Measurements from ENCODE around the gene GPR137B.
"Not testable (repeated sequence)": the region's sequence is repeated elsewhere in the genome, so short reads cannot be mapped to it uniquely, and the experiment has no call there.

GPR137B gene

DNA sequence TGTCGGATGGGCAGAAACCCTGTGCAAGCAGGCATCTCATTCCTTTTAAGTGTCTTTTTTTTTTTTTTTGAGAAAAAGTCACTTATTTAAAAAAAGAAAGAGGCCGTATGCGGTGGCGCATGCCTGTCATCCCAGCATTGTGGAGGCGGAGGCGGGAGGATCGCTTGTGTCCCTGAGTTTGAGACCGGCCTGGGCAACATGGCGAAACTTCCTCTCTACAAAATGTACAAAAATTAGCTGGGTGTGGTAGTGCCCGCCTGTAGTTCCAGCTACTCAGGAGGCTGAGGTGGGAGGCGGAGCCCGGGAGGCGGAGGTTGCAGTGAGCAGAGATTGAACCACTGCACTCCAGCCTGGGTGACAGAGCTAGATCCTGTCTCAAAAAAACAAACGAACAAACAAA, 1.7 kb downstream of the GPR137B start:
- no peak for DNase-seq (ENCODE audit: low read depth)

DNA sequence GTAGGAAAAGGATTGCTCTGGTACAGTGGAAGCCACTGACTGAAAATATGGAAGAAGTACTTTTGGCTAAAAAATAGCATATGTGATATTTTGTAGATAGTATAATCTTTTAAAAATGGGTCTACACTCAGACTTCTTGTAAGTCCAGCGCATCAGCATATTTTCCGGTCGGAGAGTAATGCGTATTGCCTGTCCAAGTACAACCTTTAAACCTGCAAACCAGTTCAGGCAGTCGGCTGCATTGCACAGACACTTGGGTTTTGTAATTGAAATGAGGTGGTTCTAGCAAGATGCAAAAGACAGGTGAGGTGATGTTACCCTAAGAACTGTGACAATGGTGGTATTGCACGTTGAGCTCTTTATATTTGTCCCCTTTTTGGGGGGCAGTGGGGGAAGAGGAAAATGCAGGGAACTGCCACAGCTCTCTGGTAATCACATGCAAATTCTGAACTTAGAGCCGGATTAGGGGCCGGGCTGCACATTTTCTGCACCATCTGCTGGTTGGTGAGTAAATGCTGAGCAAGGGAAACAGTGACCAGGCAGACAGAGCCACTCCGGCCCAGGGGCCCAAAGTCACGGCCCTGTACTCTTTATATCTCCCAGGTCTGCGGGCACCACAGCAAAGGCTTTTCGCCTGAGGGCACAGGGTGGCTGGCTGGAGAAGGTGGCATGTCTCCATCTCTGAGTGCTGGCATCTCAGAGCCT, 2.3 kb downstream of the GPR137B start:
- DNase-seq (ENCODE audit: low read depth): no peak

DNA sequence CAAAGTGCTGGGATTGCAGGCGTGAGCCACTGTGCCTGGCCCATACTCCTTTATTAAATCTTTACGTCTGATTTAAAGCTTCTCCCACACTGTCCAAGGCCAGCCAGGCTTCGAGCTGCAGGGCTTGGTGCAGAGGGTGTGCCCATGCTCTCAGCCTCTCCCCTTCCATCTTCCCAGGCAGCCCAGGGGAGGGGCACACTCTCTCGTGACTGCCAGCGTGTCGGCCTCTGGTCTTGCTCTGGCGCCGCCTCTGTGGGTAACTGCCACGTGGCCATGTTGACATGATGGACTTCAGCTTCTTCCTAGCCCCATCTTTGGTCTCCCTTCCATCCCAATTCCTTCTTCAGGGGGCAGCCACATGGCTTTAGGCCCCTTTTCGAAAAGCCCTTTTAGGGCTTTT, 4.7 kb downstream of the GPR137B start:
- DNase-seq (ENCODE audit: low read depth): no peak

DNA sequence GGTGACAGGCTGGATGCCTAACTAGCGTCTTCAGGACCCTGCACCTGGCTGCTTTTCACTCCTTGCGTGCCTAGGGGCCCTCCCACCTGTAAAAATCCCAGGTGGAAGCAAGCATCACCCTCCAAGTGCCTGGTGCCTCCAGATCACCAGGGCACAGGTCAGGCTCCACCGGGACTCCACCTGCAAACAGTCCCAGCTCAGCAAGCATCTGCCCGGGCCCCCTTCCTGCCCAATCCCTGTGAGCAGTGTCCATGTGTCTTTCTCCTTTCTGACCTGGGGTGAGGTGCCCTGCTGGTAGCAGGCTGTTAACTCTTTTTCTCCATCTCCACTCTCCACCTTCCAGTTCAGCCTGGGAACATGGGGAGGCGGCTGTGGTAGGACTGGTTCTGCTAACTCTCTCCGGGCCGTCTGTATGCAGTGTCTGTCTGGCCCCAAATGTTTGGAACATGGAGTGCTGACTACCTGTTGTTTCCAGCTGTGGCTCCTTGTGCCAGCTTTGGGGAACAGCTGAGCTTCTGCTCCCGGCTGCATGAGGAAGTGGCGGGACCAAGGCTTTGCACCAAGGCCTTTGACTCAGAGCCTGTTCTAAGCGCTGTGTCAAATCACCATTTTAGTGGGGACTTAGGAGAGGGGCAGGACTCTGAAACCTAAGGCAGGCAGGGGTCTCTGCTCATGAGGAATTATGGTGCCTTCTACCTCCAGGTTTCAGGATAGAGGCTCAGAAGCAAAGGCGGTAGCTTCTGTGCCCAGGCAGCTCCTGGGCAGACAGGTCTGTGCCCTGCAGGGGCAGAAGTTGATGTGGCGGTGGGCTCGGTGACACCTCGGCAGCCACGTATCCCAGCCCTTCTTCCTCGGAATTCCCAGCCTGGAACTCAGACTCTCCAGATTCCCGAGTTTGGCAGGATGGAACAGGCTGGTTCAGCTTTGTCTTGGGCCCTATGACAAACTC, 5.5 kb downstream of the GPR137B start:
- no peak for DNase-seq (ENCODE audit: low read depth)

DNA sequence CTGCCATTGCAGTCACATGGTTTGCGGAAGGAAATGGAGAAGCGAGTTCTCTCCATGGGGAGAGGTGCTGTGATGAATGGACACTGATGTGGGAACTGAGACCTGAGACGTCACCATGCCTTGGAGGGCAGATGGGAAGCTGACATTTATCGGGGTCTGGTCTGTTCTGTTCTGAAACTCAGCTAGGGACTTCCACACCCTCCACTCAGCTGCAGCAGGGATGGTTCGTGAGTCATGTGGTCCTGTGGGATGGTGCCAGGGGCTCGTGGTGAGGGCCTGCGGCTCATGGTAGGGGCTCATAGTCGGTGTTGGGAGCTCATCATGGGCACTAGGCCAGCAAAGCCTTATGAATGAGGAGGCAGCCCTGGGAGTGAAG, 6.1 kb downstream of the GPR137B start:
- DNase-seq (ENCODE audit: low read depth): no peak

DNA sequence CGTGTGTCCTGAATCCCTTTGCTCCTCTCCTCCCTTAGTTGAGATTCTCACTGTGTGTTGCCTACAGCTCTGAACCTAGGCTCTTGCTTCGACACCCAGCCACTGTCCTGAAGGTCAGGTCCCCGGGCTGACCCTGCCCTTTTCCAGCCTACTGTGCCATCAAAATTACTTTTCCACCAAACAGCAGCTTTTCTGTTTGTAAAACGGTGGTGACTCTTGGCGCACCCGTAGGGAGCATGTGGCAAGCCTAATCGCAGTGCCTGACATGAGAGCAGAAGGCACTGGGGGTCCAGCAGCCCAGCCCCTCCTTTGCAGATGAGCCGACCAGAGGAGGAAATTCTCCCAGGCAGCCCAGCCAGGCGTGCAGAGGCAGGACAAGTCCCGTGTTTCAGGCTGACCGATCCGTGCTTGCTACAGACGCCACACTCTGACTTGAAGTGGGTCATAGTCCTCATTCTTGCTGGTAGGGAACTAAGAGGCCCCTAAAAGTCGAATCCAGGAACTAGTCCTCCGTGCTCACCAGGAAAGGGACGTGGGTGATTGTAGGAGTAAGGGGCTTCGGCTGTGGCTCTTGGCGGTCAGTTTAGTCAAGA, 6.8 kb downstream of the GPR137B start:
- DNase-seq (ENCODE audit: low read depth): no peak

DNA sequence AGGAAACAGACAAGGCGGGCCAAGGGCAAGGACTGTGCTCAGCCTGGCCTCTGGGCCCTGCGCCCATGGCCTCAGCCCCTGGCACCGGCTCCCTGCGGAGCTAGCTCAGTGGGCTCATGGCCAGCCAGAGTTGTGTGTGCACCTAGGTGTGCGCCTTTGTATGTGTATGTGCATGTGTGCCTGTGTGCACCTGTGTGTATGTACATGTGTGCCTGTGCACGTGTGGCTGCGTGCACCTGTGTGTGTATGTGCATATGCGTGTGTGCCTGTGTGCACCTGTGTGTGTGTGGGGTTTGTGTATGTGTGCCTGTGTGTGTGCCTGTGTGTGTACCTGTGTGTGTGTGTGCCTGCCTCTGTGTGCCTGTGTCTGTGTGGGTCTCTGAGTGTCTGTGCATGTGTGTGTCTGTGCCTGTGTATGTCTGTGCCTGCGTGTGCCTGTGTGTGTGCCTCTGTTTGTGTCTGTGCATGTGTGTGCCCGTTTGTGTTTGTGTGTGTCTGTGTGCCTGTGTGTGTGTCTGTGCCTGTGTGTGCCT, 7.4 kb downstream of the GPR137B start:
- no peak for DNase-seq (ENCODE audit: low read depth)

DNA sequence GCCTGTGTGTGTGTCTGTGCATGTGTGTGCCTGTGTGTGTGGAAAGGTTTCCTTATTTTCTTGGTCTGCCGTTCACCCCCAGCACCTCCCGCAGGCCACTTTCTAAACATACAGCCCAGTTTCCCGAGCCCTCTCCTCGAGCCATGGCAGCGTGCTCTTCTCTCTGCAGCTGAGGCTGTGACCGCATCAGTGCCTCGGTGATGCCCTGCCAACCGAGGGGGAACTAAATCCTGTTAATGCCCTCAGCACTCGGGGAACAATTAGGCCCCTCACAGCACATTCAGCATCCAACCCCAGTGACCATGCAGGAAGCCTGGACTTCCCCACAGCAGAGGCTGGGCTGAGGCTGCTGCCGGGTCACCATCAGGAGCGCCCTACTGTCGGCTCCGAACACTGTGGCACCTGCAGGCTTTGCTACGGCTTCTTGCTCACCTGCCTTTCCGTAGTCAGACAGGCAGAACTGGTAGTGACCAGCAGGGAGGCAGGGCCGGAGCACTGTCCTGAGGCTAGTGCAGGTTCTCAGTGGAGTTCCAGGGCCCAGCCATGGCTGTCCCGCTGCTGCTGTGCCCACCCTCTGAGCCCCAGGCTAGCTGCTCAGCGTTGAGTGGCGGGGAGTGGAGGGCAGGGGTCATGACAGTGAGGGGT, 8.1 kb downstream of the GPR137B start:
- no peak for DNase-seq (ENCODE audit: low read depth)

DNA sequence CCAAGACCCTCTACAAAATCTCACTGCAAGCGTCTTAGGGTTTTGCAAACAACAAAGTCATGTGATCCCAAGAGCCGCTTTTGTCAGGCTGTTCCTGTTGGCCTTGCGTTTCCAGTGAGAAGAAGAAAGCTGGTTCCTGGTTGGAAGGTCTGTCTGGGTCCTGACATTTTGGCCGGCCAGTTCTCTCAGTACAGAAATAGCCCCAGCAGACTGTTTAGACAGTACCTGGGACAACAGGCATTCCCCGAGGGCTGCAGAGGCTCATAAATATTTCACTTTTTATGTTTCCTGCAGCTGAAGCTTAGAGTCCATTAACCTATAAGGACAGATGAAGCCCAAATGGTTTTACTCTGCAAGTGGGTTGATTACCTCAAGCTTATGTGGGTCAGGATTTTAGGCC, 8.6 kb downstream of the GPR137B start:
- no peak for DNase-seq (ENCODE audit: low read depth)

DNA sequence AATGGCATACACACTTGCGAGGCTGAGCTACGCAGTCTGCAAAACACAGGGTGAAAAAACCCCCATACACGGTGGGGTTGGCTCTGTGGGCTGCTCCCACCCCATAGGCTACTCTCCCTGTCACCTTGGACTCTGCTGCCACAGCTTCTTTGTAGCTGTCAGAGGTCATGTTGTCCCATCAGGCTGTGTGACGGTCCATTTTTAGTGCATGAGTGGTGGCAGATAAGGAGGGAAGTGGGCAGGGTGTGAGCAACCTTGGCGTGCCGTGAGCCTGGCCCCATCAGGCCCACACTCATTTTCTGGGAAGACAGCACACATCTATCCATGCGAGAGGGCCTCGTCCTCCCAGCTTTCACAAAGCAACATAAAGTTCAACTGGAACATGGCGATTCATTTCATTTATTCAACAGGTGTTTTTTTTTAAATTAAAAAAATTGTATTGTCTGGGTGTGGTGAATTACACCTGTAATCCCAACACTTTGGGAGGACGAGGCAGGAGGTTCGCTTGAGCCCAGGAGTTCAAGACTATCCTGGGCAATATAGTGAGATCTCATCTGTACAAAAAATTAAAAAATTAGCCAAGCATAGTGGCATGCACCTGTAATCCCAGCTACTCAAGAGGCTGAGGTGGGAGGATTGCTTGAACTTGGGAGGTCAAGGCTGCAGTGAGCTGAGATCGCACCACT, 9.5 kb downstream of the GPR137B start:
- no peak for DNase-seq (ENCODE audit: low read depth)

DNA sequence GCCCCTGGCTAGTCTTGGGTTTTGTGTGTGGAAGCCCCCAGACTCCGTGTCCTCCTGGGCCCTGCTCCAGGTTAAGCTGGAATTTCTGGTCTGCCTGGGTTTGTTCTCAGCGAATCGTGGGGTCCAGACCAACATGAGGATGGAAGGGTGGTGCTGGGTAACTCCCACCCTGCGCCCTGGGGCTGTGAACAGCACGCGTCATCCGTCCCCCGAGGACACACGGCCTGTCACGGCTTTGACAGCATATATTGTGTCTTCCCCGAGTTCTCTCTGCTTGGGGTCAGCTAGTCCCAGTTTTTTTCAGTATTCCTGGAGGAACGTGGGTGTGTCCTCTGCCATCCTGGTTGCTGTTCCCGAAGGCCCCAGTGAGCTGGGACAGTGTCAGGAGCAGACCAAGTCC, 11.8 kb downstream of the GPR137B start:
- no peak for DNase-seq (ENCODE audit: low read depth)

DNA sequence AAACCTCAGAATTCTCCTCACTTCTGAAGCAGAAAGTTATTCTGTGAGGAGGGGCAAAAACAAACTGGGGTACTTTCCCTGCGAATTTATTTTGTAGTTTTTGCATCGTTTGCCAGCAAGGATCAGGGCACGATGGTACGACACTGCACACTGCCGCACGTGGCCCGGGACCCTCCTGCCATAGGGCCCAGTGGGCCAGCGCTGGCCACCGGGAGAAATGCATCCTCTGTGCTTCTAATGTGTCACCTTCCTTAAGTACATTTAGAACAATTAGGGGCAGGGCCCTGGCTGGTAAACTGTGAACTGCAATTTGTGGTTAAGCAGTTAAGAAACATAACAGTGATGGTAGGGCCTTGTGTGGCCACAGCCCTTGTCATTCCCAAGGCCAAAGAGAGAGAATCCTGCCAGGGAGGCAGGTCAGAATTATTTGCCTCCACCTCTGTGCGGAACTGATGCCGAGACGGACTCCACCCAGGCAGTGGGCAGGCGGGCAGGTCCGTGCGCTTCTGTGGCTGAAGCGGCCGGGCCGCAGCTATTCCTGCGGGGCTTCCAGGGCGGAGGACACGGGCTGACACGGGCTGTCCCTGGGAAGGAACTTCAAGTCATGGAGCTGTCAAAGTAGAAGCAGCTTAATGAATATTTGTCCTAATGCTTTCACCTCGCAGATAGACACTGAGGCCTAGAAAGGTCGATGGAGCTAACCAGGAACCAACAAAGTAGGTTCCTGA, 12.5 kb downstream of the GPR137B start:
- no peak for DNase-seq (ENCODE audit: low read depth)

DNA sequence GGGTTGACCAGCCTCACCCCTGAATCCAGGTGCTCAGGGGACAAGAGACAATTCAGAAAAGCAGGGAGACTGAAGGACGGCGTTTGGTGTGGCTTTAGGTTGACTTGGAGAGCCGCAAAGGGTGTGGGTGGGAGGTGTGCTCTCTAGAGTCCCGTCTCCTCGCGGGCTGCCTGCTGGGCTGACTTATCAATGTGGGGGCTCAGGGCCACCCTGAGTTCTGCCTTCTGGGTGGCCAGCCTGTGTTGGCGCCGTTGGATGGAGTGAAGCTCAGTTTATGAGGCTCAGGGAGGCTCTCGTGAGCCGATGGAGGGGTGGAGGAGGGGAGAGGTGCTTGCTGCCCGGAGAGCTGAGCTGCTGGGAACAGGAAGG, 13.0 kb downstream of the GPR137B start:
- DNase-seq (ENCODE audit: low read depth): no peak

DNA sequence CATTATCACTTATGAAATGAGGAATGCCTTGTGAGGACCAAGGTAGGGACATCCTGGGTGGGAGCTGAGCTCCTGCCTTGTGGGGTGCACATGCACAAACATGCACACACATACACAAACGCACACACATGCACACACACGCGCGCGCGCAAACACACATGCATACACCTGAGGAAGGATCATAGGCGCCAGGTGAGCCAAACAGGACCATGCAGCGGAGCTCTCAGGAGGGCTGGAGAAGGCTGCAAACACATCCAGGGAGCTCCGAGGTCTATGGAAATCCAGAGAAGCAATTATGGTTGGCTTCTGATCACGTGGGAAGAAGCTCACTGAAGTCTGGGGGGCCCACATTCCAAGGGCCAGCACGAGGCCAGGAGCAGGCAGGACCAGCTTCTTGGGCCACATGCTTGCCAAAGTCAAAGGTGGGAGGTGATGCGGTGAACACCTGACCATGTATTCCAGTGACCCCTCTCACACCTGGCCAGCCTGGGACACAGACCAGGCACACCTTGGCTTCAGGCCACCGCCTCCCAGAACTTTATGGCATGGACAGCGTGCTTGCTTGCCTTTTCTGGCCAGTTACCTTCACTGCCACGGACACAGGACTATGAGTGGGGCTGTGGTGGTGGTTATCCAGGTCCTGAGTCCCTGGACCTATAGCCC, 13.6 kb downstream of the GPR137B start:
- no peak for DNase-seq (ENCODE audit: low read depth)

DNA sequence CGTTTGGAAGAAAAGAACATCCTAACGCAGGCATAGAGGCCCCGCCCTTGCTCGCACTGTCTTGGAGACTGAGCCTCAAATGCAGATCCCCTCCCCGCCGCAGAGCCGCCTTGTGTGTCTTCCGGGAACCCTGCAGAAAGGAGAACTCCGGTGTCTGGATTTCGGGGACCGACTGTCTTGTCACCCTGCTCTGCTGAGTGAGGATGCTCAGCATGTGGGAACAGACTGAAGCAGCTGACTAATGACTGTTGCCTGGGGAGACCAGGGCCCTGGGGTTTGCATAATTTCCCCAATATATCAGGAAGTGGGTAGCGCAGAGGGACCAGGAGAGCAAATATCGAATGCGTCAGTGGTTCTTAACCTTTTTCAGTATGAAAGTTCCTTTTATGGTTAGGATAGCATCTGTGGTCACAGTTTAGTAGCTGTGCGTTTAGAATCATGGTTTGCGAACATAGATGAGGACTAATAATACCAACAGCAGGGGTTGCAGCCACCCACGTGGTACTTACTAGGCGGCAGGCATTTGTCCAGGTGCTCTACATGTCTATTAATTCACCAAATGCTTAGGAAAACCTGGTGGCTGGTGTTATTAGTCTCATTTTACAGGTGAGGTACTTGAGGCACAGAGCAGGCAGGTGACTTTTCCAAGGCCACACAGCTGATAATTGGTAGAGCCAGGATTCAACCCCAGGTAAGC, 14.3 kb downstream of the GPR137B start:
- DNase-seq (ENCODE audit: low read depth): no peak

DNA sequence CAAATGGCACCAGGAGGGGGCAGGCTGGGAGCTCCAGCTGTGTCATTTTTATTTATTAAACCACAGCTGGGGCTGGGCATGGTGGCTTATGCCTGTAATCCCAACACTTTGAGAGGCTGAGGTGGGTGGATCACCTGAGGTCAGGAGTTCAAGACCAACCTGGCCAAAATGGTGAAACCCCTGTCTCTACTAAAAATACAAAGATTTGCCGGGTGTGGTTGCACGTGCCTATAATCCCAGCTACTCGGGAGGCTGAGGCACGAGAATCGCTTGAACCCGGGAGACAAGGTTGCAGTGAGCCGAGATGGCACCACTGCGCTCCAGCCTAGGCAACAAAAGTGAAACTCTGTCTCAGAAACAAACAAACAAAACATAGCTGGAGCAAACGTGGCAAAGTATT, 15.7 kb downstream of the GPR137B start:
- DNase-seq (ENCODE audit: low read depth): not testable (repeated sequence)

DNA sequence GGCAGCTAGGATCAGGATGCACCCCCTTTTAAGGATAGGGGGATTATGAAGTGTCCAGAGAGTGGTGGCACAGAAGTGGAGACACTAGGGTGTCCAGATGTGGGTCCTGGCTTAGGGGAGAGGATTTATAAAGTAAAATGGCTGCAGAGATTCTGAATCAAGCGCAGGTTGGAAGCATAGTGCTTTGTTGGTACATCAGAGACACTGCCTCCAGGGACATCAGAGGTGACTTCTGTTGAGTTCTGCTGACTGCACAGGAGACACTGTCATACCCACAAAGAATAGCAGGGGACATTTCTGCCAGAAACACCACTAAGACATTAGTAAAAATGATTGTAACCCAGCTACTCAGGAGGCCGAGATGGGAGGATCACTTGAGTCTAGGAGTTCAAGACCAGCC, 16.4 kb downstream of the GPR137B start:
- no peak for DNase-seq (ENCODE audit: low read depth)

DNA sequence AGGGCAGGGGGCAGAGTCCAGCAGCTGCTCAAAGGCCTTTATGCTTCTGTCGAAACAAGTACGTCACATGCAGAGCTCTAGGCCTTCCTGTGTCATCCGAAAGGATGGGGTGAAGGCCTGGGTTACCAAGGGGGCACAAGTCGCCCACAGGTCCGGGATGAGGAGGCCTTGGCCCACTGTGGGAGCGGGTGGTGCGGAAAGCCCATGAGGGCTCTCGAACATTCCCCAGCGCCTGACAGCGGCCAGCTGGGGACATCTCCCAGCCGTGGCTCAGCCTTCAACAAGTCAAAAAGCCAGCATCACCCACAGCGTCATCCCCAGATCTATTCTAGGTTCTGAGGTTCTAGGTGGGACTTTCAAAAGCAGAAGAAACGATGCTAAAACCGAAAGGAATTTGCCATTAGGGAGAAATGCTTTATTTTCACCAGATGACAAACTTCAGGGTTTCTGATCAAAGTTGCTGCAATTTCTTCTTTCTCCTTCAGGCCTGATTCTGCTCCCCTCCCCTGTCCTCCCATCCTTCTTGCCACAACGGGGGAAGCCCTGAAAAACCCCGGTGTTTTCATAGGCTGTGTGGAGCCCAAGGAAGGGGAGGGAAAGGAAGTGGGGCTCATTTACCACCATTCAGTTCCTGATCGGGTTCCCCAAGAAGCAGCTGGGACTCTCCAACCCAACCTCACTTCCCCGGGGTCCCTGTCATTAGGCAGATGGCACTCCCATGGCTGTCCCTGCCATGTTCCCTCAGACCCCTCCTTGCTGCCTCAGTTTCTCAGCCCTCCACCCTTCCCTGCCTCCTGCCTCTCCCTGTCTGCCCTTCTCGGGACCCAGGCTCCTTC, 17.6 kb downstream of the GPR137B start:
- DNase-seq (ENCODE audit: low read depth): no peak

DNA sequence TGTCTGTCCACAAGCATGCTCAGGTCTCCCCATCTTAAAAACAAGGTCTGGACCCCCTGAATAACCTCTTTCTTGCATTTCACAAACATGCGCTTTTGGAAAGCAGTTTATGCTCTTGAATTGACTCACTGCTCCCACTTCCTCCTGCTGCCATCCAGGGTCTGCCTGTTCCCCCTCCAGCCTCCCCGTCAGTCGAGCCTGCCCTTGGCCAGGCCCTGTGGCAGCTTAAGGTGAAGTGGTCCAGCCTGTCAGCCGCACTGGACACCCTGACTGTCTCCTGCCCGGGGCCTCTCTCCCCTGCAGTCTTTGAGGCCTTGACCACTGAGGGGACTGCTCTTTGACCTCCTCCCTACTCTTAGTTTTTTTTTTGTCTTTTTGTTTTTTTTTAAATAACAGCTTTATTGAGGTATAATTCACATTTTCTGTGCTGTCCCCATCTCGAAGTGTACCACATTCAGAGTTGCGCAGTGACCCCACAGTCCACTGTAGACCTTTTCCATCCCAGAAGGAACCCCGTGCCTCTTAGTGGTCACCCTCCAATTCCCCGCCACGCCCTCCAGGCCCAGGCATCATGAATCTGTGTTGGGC, 18.3 kb downstream of the GPR137B start:
- no peak for DNase-seq (ENCODE audit: low read depth)

Data from stimulated activated CD8-positive, alpha-beta memory T cell treated with anti-CD3 and anti-CD28 coated beads, Interleukin-15, amount 100 ng/mL, for 24 hours (primary cell).